Activated effector memory CD4-positive, alpha-beta T cell treated with anti-CD3 and anti-CD28 coated beads, Interleukin-2, amount 50 U/mL, for 16 hours (primary cell): Measurements from ENCODE around the gene SPHK2.
"Not testable (repeated sequence)": the region's sequence is repeated elsewhere in the genome, so short reads cannot be mapped to it uniquely, and the experiment has no call there.

ENCODE experiments used
- DNase-seq: peaks from one replicate; pipeline ENCODE4 v3.0.0-alpha.2; 2020

Gene SPHK2

DNA sequence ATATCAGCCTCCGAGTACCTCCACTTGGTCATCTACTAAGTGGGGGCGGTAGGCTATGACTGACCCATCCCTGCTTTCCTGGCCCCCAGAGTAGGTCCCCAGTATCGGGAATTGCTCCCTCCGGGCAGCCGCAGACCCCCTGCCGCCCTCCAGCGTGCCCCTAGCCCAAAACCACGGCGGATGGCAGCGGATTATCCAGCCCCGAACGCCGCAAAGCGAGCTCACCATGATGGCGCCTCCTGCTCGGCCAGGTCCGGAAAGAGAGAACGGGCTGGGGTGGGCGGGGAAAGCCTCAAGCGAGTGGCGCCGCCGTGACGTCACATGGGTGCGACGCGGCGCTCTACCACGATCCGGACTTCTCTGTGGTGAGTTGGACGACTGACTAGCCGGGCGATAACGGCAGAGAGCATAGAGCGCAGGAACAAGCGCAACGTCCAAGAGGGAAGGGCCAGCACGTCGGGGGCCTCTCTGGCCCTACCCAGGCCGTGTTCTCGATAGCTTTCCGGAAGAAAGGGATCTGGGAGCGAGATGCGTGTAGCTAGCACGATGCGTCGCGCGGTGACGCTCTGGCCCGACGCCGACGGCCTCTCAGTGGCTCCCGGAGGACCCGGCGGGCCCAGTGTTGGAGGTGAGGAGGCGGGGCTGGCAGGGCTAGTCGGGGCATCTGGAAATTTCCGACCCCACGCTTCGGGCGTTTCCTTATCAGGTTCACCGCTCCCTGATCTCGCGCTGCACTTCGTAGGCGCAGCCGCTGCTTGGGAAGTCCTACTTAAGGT lies at the start of gene SPHK2, which contains the start of gene RPL18:
TSS of gene SPHK2 (plus strand) at position 591 of the 776 bp plus-strand sequence. CDS start 1,009 bp downstream, outside the sequence.
TSS of gene RPL18 (minus strand) at position 263 of the 776 bp plus-strand sequence. CDS start at position 228, 35 bp downstream.
- DNase-seq = peak; percentile 98

GRCh38 chr19:48569814-48570213 lies 49.5 kb upstream of the SPHK2 start:
- DNase-seq = no peak

- no peak for DNase-seq
Measured at GRCh38 chr19:48571378-48572162, 47.7 kb upstream of the SPHK2 start.

- no peak for DNase-seq
Measured at GRCh38 chr19:48573163-48573505, 46.2 kb upstream of the SPHK2 start.

DNA sequence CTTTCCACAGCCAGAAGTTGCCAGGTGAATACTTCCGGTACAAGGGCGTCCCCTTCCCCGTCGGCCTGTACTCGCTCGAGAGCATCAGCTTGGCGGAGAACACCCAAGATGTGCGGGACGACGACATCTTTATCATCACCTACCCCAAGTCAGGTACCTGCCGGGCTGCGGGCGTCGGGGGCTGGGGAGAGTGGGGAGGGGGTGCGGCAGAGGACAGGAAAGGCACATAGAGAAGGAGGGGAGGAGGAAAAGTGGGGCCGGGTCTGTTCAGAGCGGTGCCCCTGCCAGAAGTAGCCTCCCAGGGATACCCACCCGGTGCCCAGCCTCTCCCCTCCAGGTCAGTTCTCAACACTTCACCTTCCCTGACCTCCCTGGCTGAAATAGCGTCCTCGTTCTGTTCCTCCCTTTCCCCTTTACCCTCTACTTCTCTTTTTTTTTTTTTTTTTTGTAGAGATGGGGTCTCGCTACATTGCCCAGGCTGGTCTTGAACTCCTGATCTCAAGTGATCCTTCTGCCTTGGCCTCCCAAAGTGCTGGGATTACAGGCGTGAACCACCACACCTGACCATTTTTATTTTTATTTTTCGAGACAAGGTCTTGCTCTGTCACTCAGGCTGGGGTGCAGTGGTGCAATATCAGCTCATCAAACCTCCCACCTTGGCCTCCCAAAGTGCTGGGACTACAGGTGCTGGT lies 43.2 kb upstream of the SPHK2 start:
- no peak for DNase-seq

DNA sequence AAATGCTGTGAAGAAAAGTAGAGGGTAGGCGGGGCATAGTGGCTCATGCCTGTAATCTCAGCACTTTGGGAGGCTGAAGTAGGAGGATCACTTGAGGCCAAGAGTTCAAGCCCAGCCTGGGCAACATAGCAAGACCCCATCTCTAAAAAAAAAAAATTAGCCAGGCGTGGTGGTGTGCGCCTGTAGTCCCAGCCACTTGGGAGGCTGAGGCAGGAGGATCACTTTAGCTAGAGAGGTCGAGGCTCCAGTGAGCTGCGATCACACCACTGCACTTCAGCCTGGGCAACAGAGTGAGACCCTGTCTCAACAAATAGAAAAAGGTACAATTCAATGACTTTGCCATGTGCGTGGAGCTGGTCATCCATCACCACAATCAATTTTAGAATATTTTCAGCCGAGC lies 41.4 kb upstream of the SPHK2 start:
- DNase-seq = not testable (repeated sequence)

DNA sequence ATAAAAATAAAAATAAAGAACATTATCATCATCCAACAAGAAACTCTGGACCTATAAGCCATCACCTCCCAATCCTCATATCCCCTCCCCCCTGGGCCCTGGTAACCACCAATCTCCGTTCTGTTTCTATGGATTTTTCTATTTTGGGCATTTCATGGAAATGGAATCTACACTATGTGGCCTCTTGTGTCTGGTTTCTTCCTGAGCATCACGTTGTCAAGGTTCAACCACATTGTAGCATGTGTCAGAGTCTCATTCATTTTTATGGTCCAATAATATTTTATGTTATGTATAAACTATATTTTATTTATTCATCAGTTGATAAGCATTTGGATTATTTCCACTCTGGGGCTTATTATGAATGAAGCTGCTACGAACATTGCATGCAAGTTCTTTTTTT lies 40.4 kb upstream of the SPHK2 start:
- DNase-seq = no peak

- DNase-seq = no peak
Measured at GRCh38 chr19:48582168-48582567, 37.1 kb upstream of the SPHK2 start.

DNA sequence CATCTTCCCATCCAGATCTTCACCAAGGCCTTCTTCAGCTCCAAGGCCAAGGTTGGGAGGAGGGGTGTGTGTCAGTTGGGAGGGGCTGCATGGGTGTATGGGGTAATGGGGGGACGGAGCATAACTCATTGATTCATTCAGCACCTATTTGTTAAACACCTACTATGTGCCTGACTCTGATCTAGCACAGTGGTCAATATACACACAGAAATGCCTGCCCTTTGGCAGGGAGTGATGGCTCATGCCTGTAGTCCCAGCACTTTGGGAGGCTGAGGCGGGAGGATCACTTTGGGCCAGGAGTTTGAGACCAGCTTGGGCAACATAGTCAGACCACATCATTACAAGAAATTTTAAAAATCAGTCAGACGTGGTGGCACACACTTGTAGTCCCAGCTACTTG lies 31.9 kb upstream of the SPHK2 start:
- DNase-seq = no peak

DNA sequence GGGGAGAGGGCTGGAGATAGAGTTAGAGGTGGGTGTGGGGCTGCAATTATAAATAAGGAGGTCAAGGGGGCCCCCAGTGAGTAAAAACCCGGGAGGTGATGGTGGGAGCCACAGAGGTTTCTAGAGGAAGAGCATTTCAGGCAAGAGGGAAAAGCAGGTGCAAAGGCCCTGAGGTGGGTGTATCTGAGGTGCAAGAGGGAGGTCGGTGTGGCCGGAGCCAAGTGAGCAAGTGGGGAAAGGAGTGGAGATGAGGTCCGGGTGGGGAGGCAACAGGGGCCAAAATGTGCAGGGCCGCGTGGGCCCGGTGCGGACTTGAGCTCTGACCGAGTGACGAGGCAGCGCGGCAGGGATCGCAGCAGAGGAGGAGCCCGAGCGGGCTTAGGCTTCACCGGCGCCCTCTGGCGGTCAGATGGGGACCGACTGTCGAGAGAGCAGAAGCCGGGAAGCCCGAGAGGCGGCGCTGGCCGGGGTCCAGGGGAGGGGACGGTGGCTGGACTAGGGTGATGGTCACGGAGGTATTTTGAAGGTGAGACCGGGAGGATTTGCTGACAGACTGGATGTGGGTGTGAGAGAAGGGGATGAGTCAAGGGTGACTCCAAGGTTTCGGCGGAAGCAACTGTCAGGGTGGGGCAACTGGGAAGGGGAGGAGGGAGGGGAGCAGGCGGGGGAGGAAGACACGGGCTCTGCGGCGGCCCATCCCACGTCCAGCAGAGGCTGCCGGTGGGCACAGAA lies 30.5 kb upstream of the SPHK2 start:
- DNase-seq = peak; percentile 95

GRCh38 chr19:48591021-48591420 lies 28.3 kb upstream of the SPHK2 start:
- DNase-seq = no peak

GRCh38 chr19:48595171-48595570 lies 24.1 kb upstream of the SPHK2 start:
- no peak for DNase-seq

GRCh38 chr19:48595833-48596232 lies 23.5 kb upstream of the SPHK2 start:
- DNase-seq = no peak

- no peak for DNase-seq
Measured at GRCh38 chr19:48596237-48596636, 23.1 kb upstream of the SPHK2 start.

DNA sequence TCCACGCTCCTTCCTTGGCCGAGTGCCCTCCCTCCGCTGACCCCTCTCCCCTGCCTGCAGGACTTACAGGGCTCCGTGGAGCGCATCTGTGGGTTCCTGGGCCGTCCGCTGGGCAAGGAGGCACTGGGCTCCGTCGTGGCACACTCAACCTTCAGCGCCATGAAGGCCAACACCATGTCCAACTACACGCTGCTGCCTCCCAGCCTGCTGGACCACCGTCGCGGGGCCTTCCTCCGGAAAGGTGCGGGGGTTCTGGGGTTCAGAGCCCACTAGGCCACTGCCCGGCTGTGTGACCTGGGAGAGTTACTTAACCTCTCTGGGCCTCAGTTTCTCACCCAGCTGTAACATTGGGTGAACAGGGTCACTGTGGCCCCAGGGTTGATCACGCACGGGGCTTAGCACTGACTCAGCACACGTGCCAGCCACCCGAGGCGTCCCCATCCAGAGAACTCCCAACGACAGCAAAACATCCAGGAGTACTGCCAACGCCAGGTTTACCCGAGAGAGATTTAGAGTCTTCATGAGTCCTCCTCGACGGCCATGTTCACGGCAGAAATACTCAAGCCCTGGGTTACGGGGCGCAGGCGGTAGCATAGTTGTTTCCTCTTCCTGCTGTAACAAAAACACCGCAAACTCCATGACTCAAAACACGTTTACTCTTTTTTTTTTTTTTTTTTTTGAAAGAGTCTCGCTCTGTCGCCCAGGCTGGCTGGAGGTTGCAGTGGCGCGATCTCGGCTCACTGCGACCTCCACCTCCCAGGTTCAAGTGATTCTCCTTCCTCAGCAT lies 22.4 kb upstream of the SPHK2 start:
- DNase-seq = peak; percentile 78

DNA sequence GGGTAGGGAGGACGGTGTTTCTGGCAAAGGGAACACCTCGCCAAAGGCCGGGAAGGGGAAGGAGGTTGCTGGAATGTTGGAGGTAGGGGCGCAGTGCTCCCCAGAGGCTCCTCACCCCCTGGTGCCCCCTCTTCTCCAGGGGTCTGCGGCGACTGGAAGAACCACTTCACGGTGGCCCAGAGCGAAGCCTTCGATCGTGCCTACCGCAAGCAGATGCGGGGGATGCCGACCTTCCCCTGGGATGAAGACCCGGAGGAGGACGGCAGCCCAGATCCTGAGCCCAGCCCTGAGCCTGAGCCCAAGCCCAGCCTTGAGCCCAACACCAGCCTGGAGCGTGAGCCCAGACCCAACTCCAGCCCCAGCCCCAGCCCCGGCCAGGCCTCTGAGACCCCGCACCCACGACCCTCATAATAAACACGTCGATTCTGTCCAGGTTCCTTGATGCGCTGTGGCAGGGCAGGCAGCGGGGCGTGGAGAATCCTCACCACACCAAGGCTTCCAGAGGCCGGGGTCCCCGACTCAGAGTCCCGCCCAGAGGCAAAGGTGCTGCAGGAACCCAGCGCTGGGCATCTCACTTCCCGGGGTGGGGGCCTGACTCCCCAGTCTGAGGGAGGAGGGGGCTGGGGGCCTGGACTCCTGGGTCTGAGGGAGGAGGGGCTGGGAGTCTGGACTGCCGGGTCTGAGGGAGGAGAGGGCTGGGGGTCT lies 20.2 kb upstream of the SPHK2 start:
- DNase-seq = no peak

GRCh38 chr19:48600679-48601417 lies 18.5 kb upstream of the SPHK2 start:
- DNase-seq = no peak

GRCh38 chr19:48603001-48603400 lies 16.3 kb upstream of the SPHK2 start:
- no peak for DNase-seq

DNA sequence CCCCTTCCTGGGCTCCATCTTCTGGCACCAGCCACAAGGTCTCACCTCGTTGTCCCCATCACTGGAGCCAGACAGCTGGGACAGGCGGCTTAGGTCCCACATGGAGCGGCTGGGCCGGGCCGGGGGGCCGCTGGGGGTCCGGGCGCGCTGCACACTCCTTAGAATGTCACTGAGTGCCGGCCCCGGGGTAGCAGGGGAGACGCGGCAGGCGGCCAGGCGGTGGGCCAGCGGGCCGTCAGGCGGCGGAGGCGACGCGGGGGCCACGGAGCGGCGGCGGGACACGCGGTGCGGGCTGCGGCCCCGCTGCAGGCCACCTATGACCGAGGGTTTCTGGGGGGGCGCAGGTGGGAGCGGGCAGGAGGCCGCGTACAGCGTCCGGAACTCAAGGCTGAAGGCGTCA lies 15.9 kb upstream of the SPHK2 start:
- DNase-seq = no peak

- no peak for DNase-seq
Measured at GRCh38 chr19:48603850-48604249, 15.5 kb upstream of the SPHK2 start.
